H1 (cell line): ENCODE measurements around the gene ILF2. TPM values are rescaled to one million over a fixed set of nuclear protein-coding genes. Genes with fewer than 3 reads are reported as not detected.
A peak's percentile ranks its signal among the peaks of the same experiment; 100 is the strongest.

Experiments used
- CBX5 ChIP-seq: fragments of 300-800, 300-1000 bp; sonication (generic); IDR thresholded peaks from 2 replicates; pipeline ENCODE4 v1.7.1; 2016; ENCODE audit warnings: antibody characterized with exemption, low read length, low read depth
- CHD2 ChIP-seq: IDR thresholded peaks from 2 replicates; pipeline ENCODE4 v1.6.1; 2012; ENCODE audit warnings: low read length, improper control_type of control experiment
- CREB1 ChIP-seq: IDR thresholded peaks from 2 replicates; pipeline ENCODE4 v1.6.1; 2012; ENCODE audit warnings: inconsistent platforms
- E2F6 ChIP-seq: IDR thresholded peaks from 2 replicates; pipeline ENCODE4 v1.6.1; 2012; ENCODE audit warnings: inconsistent platforms
- GTF2F1 ChIP-seq: IDR thresholded peaks from 2 replicates; pipeline ENCODE4 v1.6.1; 2012; ENCODE audit warnings: low read depth, low read length, improper control_type of control experiment, borderline replicate concordance
- MAFK ChIP-seq: IDR thresholded peaks from 2 replicates; pipeline ENCODE4 v1.6.1; 2012; ENCODE audit warnings: low read depth, mild to moderate bottlenecking, improper control_type of control experiment, low read length
- POLR2A ChIP-seq, 2 experiments: IDR thresholded peaks; 1 replicate in 1 of 2; 2 replicates in 1 of 2; pipeline ENCODE4 v1.6.1; 2011; ENCODE audit warnings: low read depth in 2 of 2, low read length in 2 of 2, mild to moderate bottlenecking in 2 of 2; ENCODE audit errors: control extremely low read depth in 1 of 2
- POLR2AphosphoS5 ChIP-seq: IDR thresholded peaks from 2 replicates; pipeline ENCODE4 v1.6.1; 2011; ENCODE audit warnings: low read depth, low read length
- RAD21 ChIP-seq, 2 experiments: IDR thresholded peaks in 1 of 2; conservative IDR thresholded peaks in 1 of 2; 2 replicates each; pipeline ENCODE4 v1.6.1; 2011; ENCODE audit warnings: low read depth in 2 of 2, low read length in 2 of 2, improper control_type of control experiment in 1 of 2, inconsistent platforms in 1 of 2, mild to moderate bottlenecking in 1 of 2, moderate library complexity in 1 of 2
- SIN3A ChIP-seq, 2 experiments: IDR thresholded peaks in 1 of 2; conservative IDR thresholded peaks in 1 of 2; 2 replicates each; pipeline ENCODE4 v1.6.1; 2011 to 2012; ENCODE audit warnings: low read length in 2 of 2, improper control_type of control experiment in 1 of 2, low read depth in 1 of 2, mild to moderate bottlenecking in 1 of 2
- SUZ12 ChIP-seq: fragments of 200-600 bp; sonication (generic); IDR thresholded peaks from 2 replicates; pipeline ENCODE4 v1.6.1; 2012; ENCODE audit warnings: mild to moderate bottlenecking, inconsistent platforms, low read length, moderate library complexity, mixed read lengths
- TAF7 ChIP-seq: optimal IDR thresholded peaks from 2 replicates; pipeline ENCODE3; 2011; ENCODE audit warnings: low read depth, mild to moderate bottlenecking, inconsistent platforms, low read length, moderate library complexity, borderline replicate concordance
- TEAD4 ChIP-seq: IDR thresholded peaks from 2 replicates; pipeline ENCODE4 v1.6.1; 2012; ENCODE audit warnings: low read depth, low read length, inconsistent platforms, mixed read lengths
- polyA plus RNA-seq, 7 experiments: library from polyadenylated mRNA; depleted of rRNA in 3 of 7; stranded (reverse) in 5 of 7; unstranded in 2 of 7; fragments of >200 nt in 5 of 7; fragments of 200-250 nt in 2 of 7; gene quantifications; 1 replicate in 5 of 7; 2 replicates in 1 of 7; 4 replicates in 1 of 7; pipeline versions ENCODE4 v1.2.1 to v1.2.3, GENCODE V29; 2011 to 2013; ENCODE audit warnings: missing spikeins in 2 of 7, mixed read lengths in 2 of 7
- total RNA-seq: library from RNA; stranded (reverse); fragmentation: NEBNext Ultra II Directional; extraction: Animal tissue kit (Norgen Biotek cat#: 25700); gene quantifications from 2 replicates; pipeline ENCODE4 v1.2.1, GENCODE V29; 2021
- TF ChIP-seq, protein P1 (sequence below): IDR thresholded peaks from 2 replicates; pipeline ENCODE4 v1.6.1; 2012; ENCODE audit warnings: inconsistent platforms

Gene ILF2
- total and polyA plus RNA-seq, 2 of the 8 experiments (the other 6 are each of a cell fraction or from before 2014, with no cell fraction given), result 389 to 474 TPM

DNA sequence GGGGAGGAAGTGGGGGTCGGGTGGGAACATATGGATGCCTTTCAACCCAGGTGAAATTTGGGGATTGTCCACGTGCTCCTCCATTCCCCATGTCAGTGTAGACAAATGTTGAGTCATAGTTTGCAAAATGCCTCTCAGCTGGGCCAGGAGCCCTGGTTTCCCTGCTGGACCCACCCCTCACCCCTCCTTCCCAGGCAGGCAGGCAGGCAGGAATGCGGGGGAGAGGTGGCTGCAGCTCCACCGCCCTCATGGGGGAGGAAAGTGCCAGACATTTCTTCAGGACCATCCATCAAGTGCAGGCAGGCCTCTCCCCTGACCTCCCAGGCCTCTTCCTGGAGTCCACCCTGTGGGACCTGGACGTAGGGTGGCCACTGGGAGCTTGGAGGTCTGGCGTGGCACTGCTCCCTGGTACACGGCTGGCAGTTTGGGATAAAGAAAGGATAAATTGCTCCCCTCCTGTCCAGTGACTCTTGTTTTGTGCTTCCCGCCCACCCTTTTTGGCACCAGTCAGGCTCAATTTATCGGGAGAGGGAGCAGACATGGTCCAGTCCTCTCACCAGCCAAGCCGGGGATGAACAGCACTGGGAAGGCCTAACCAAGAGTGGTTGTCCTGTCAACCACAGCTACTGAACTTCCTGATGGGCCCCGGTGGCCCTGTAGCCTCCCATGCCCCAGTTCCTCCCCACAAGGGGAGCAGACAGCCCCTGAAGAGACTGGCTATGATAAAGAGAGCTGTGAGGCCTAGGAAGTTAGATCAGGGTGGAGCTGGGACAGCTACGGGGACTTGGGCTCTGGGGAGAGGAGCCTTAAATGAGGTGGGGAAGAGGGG is 26.6 kb upstream of the ILF2 start (continued):
- TF ChIP-seq E2F6 (0 out of 2 replicates have a peak, but pooled peaks have one; percentile 14), CHD2 (no peak), RAD21 (IDR thresholded peaks at IDR 0.05 in 1 of 2, conservative IDR thresholded peaks at IDR 0.05 in 1 of 2; ENCODE audit: low read depth in 2 of 2, low read length in 2 of 2) (peak; percentile 7 to 9; a peak in 2 of 4 replicates), TEAD4 (peak; percentile 95), TAF7 (no peak), POLR2A (IDR thresholded peaks at IDR 0.05; ENCODE audit: control extremely low read depth in 1 of 2, low read depth in 2 of 2, low read length in 2 of 2) (no peak), CREB1 (no peak), SUZ12 (no peak), POLR2AphosphoS5 (peak; percentile 44; the same call in 1 of the 2 replicates), SIN3A (conservative IDR thresholded peaks at IDR 0.05 in 1 of 2, IDR thresholded peaks at IDR 0.05 in 1 of 2; ENCODE audit: low read depth in 1 of 2, low read length in 2 of 2) (peak in 1 of 2 experiments; percentile 41; a peak in 1 of 4 replicates), MAFK (peak; percentile 67; the same call in 1 of the 2 replicates), CBX5 (no peak), GTF2F1 (no peak)
- TF ChIP-seq, protein P1, sequence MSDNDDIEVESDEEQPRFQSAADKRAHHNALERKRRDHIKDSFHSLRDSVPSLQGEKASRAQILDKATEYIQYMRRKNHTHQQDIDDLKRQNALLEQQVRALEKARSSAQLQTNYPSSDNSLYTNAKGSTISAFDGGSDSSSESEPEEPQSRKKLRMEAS, result peak; percentile 74; the same call in 1 of the 2 replicates
- TF ChIP-seq, all 59 proteins: peak for 11
